ENCODE measurements around the gene SATL1.

- TF ChIP-seq CTCF (IDR thresholded peaks at IDR 0.05; ENCODE audit: low read length) (no peak), EZH2 (optimal IDR thresholded peaks at IDR 0.05; ENCODE audit: low read depth, low read length) (no peak), EZH2phosphoT487 (IDR thresholded peaks at IDR 0.05; ENCODE audit: low read length) (no peak)
Measured at GRCh38 chrX:85112293-85112692, 131.3 kb downstream of the SATL1 start.
